HG03521 (cell line): Measurements from ENCODE around the gene SDHA.

Experiments
- ATAC-seq: cut with Tn5 transposase; IDR thresholded peaks from one replicate; pipeline ENCODE4 v1.9.1; 2021; ENCODE audit warnings: mild to moderate bottlenecking, moderate library complexity; ENCODE audit not compliant: unreplicated experiment

Gene SDHA

GRCh38 chr5:217494-218456 is at the start of gene SDHA, which contains the start of gene CCDC127:
SDHA (plus strand) TSS chr5:218320; CDS start chr5:218356, 36 bp downstream.
CCDC127 (minus strand) TSS chr5:218153; CDS start chr5:216849, 1,304 bp downstream.
- peak; percentile 84 for ATAC-seq

GRCh38 chr5:169071-169727 is 48.9 kb upstream of the SDHA start:
- ATAC-seq, result no peak

- no peak for ATAC-seq
These were observed 48.4 kb upstream of the SDHA start for GRCh38 chr5:169728-170094.

- no peak for ATAC-seq
These were observed 46.9 kb upstream of the SDHA start for GRCh38 chr5:170971-171800.

- no peak for ATAC-seq
These were observed 46.3 kb upstream of the SDHA start for GRCh38 chr5:171801-172331.

- ATAC-seq, result no peak
These were observed 45.7 kb upstream of the SDHA start for GRCh38 chr5:172421-172820.

- ATAC-seq, result no peak
These were observed 45.3 kb upstream of the SDHA start for GRCh38 chr5:172841-173251.

GRCh38 chr5:173392-174290 is 44.5 kb upstream of the SDHA start:
- ATAC-seq, result no peak

GRCh38 chr5:174291-174600 is 43.9 kb upstream of the SDHA start:
- no peak for ATAC-seq

GRCh38 chr5:174876-175465 is 43.1 kb upstream of the SDHA start:
- ATAC-seq, result no peak

GRCh38 chr5:176296-176823 is 41.8 kb upstream of the SDHA start:
- ATAC-seq, result no peak

GRCh38 chr5:178110-178509 is 40.0 kb upstream of the SDHA start:
- no peak for ATAC-seq

- no peak for ATAC-seq
These were observed 38.7 kb upstream of the SDHA start for GRCh38 chr5:179401-179800.

GRCh38 chr5:180286-180918 is 37.7 kb upstream of the SDHA start:
- no peak for ATAC-seq

GRCh38 chr5:181160-181559 is 37.0 kb upstream of the SDHA start:
- ATAC-seq, result no peak

- ATAC-seq, result no peak
These were observed 36.6 kb upstream of the SDHA start for GRCh38 chr5:181566-181965.

GRCh38 chr5:182126-182525 is 36.0 kb upstream of the SDHA start:
- ATAC-seq, result no peak

GRCh38 chr5:184471-184870 is 33.6 kb upstream of the SDHA start:
- ATAC-seq, result no peak
